Ureter (tissue), 1 donor: Measurements from ENCODE around the gene FXYD6. TPM values are rescaled to one million over a fixed set of nuclear protein-coding genes. Genes with fewer than 3 reads are reported as not detected.

Source experiments
- DNase-seq: peaks from one replicate; pipeline ENCODE4 v3.0.0-alpha.2; 2020; ENCODE audit warnings: low spot score
- total RNA-seq: library from RNA; stranded (reverse); gene quantifications from one replicate; pipeline ENCODE4 v1.2.4, GENCODE V29; 2023
- donor health status: DM: yes; HTN: yes; CAD: no.

The FXYD6 gene
- total RNA-seq, 1 donor from 2014 or later = 41.8 TPM

- no peak for DNase-seq
These were observed 11.1 kb upstream of the FXYD6 start for GRCh38 chr11:117887431-117888138.

GRCh38 chr11:117885777-117886176, 9.3 kb upstream of the FXYD6 start:
- DNase-seq = peak; percentile 88

DNA sequence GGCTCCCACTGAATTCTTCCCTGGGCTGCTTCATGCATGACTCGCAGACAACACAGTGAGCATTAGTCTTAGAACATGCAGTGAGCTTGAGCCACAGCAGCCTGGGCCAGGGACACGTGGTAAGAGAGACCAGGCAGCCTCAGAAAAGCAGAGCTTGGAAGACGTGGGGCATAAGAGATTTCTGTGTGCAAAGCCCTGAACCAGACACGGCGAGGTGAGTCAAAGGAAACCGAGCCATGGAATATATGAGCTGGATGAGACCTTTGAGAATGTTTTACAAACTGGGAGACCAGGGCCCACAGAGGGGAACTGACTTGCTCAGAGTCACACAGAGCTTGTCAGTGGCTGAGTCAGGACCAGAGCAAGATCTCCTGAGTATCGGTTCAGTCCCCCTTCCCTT, 8.5 kb upstream of the FXYD6 start:
- no peak for DNase-seq

GRCh38 chr11:117883063-117883462, 6.6 kb upstream of the FXYD6 start:
- no peak for DNase-seq

DNA sequence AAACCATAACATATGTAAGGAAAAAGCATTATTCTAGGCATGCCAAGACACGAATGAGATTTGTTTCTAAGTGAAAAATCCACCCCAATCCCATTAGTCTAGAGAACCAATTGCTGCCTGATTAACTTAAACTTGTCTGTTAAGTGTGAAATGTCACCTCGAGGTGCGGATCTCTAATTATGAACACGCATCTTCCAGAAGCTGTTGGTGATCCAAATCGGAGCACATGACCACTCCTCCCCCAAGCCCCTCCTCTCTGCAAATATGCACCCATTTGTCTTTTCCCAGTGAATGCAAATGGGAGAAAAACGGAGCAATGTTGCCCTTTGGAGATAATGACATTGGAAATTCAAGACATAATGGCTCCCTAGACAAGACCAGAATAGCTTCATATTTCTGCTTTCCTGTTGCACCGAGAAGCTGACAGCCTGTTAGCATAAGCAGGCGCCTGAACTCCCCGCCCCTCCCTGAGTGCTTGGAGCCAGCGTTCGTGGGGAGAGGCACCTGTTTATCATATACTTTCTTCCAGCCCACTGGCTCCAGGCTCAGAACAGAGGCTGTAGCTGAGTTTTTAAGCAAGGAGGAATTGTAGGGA, 6.0 kb upstream of the FXYD6 start:
- no peak for DNase-seq

DNA sequence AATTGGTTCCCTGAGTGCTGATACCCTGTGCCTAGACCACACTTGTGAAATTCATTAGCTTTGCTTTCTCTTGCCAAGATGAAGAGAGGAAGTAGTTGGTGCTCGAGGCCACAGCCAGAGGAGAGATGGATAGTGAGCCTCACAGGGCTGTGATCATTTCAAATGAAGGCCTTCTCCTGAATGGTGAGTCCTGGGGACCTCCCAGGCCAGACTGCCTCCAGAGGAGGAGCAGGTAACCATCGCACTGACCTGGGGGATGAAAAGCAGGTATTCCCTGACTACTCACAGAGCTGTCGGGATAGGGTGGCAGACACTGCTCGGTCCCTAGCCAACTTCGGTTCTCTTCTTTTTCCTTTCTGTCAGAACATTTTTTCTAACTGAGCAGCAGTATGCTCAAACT, 4.8 kb upstream of the FXYD6 start:
- no peak for DNase-seq

GRCh38 chr11:117879516-117880480, 3.3 kb upstream of the FXYD6 start:
- DNase-seq = no peak

DNA sequence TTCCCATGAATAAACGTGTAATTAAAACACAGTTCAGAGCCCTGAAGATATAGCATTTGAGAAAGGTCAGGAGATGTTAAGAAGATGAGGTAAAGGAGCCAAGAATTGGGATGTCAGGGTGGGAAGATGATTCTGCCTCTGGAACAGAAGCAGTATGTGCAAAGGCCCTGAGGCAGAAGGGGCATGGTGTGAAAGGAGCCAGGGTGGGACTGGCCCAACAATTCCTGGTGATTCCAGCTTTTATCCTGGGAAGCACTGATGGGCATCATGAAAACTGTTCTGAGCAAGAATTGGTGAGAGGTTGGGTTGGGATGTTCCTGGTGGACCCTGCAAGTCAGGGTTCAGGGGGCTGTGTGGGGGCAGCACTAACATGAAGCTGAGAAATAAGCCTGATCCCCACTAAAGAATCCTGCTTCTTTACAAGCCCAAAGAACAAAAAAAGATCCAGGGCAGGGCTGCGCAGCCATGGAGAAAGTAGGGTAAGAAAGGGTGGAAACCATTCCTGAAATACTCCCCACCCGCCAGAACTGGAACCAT, 2.5 kb upstream of the FXYD6 start:
- no peak for DNase-seq

GRCh38 chr11:117878314-117878938, 2.0 kb upstream of the FXYD6 start:
- DNase-seq = no peak

DNA sequence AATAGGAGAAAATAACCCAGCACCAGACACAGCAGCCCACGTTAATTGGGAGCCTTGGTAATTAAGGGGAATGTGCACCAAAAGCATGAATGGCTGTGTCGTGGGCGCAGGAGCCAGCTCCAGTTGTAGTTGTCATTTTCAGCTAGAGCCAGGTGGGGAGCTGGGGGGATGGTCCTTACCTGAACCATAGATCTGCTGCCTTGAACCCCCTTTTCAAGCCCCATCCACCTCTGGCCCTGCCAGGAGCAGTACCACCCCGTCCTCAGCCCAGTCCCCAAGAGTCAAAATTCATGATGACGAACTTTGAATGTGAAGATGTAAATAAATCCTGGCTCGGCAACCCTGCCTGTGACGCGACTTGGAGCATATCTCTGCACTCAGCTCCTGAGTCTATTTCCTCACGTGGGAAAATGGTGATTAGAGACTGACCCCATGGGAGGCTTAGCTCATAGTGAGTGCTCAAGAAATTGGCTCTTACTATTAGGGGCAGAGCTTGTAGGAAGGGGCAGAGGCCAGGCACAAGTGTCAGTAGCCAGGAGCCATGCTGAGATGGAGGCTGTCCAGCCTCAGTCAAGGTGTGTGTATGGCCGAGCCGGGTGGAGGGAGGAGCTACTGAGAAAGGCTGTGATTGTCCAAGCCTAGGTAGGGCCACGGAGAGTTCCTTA, 794 bp upstream of the FXYD6 start:
- DNase-seq = no peak

GRCh38 chr11:117876059-117876340, 458 bp downstream of the FXYD6 start:
- no peak for DNase-seq

GRCh38 chr11:117875382-117876058, 938 bp downstream of the FXYD6 start:
- DNase-seq = no peak

- DNase-seq = no peak
These were observed 1.5 kb downstream of the FXYD6 start for GRCh38 chr11:117874910-117875381.

DNA sequence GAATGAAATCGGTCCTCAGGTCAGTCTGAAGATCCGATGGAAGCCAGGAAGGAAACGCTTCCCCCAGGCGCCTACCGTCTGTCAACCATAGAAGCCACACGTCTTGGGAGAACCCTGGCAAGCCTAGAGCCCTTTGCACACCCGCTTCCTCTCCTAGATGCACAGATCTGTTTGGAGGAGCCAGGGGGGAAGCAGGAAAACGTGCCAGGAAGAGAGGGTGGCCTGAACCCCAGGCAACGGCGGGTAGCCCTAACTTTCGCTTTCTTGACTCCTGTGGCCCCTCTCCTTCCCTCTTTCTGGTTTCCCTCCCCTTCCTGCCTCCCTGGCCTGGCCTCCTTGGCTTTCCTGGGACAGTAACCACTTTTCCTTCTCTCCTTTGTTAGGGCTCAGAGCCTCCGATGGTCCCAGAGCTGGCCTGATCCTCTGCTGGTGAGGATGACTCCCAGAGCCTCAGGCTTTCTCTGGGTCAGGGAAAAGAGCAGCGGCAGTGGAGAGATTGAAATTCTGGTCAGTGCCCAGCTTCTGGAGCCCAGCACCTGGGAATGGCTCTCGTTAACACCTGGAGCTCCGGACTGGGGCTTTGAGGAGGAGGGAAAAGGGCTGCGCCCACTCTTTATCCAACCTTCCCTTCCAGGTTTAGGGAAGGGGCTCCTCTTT, 2.1 kb downstream of the FXYD6 start:
- no peak for DNase-seq

DNA sequence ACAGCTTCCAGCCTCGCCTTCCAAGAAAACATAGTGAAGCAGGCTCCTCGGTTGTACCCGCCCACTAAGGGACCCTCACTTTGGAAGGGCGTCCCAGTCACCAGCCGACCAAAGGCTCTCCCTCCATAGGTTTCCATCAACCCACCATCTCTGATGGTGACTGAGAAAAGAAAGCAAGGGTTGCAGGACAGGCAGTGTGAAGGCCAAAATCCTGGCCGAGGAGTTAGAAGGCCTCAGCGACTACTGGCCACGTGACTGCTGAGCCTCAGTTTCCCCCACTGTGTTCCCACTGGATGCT, 2.7 kb downstream of the FXYD6 start:
- no peak for DNase-seq

- no peak for DNase-seq
These were observed 3.3 kb downstream of the FXYD6 start for GRCh38 chr11:117872975-117873827.

DNA sequence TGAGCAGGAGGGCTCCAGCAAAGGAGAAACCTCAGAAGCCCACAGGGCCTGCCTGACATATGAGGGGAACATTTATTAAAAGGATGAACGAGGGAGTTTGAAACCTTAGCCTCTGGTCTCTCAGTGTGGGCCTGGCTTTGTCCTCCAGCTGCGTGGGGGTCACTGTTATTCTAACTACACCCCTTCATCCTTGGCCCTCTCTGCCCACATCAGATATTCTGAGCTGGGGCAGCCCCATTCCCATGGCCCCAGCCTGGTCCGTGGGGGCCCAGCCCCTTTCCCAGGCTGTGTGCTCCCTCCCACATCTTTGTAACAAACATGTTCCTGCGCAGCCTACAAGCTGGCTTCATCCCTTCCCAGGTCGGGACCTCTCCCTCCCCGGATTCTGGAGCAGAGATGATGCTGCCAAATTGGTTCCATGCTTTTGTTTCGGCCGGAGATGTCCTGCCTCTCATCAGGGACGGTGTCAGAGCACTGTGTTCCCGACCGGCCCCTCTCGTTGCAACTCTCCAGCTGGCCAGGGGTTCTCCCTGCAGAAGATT, 4.0 kb downstream of the FXYD6 start:
- no peak for DNase-seq

- no peak for DNase-seq
These were observed 4.7 kb downstream of the FXYD6 start for GRCh38 chr11:117871784-117872183.

DNA sequence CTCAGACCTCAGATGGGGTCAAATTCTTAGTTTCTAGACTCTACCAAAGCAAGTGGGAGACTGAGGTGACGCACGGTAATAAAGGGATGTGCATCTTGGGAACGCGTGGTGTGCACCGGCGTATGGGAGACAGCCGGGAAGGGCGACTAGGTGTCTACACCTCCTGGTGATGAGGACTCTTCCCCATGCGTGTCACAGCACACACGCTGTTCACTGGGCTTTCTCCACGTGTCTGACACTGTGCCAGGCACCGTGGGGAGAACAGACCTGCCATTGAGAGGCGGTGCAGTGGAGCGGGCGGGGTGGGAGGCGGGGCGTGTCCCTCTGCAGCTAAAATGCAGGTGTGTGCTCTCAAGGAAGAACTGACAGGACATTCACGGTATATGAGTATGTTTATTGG, 5.3 kb downstream of the FXYD6 start:
- DNase-seq = no peak
